K562 (cell line): Measurements from ENCODE around the gene CLEC2D. TPM values are rescaled to one million over a fixed set of nuclear protein-coding genes. Genes with fewer than 3 reads are reported as not detected.

Experiments
- ARID4B ChIP-seq: sonication (generic); formaldehyde crosslinking; IDR thresholded peaks from 2 replicates; pipeline ENCODE4 v1.8.0; 2022; ENCODE audit warnings: mild to moderate bottlenecking, missing genetic modification reagents
- BRD9 ChIP-seq: fragments of 450-650 bp; IDR thresholded peaks from 2 replicates; pipeline ENCODE4 v1.6.1; 2018; ENCODE audit warnings: low read depth; ENCODE audit not compliant: partially characterized antibody
- CBFA2T3 ChIP-seq: fragments of 450-650 bp; IDR thresholded peaks from 2 replicates; pipeline ENCODE4 v1.6.1; 2017
- CGGBP1 ChIP-seq: fragments of 250-450 bp; sonication (Bioruptor Pico); IDR thresholded peaks from 2 replicates; pipeline ENCODE4 v1.9.0; 2021; ENCODE audit warnings: mild to moderate bottlenecking
- GTF2B ChIP-seq: IDR thresholded peaks from 2 replicates; pipeline ENCODE4 v1.6.1; 2011; ENCODE audit not compliant: insufficient read length; ENCODE audit errors: extremely low read depth
- HMG20B ChIP-seq: fragments of 250-450 bp; sonication (Bioruptor Pico); IDR thresholded peaks from 2 replicates; pipeline ENCODE4 v1.5.0; 2021; ENCODE audit warnings: mild to moderate bottlenecking
- ILK ChIP-seq: fragments of 450-650 bp; IDR thresholded peaks from 2 replicates; pipeline ENCODE4 v1.6.1; 2016; ENCODE audit warnings: missing genetic modification characterization, low read depth, mild to moderate bottlenecking, missing compliant biosample characterization, moderate library complexity, borderline replicate concordance
- MAFG ChIP-seq: fragments of 450-650 bp; conservative IDR thresholded peaks from 2 replicates; pipeline ENCODE4 v1.6.1; 2016; ENCODE audit warnings: missing genetic modification characterization, missing compliant biosample characterization
- MTA3 ChIP-seq: fragments of 450-650 bp; formaldehyde crosslinking; IDR thresholded peaks from 2 replicates; pipeline ENCODE4 v1.6.1; 2017; ENCODE audit warnings: mild to moderate bottlenecking, borderline replicate concordance
- POLR2G ChIP-seq: fragments of 200-400 bp; formaldehyde crosslinking; IDR thresholded peaks from 2 replicates; pipeline ENCODE4 v1.6.1; 2017; ENCODE audit warnings: low read depth, mild to moderate bottlenecking, antibody characterized with exemption, low read length, moderate library complexity
- SAFB ChIP-seq: fragments of 200-400 bp; formaldehyde crosslinking; IDR thresholded peaks from 2 replicates; pipeline ENCODE4 v1.6.1; 2017; ENCODE audit warnings: low read depth, low read length, borderline replicate concordance
- SMARCA4 ChIP-seq: fragments of 450-650 bp; IDR thresholded peaks from 2 replicates; pipeline ENCODE4 v1.6.1; 2016
- SP2 ChIP-seq: IDR thresholded peaks from 2 replicates; pipeline ENCODE4 v1.6.1; 2011; ENCODE audit warnings: mild to moderate bottlenecking, low read depth, low read length, moderate library complexity; ENCODE audit not compliant: poor library complexity, severe bottlenecking; ENCODE audit errors: extremely low read depth
- ZNF511 ChIP-seq: sonication (generic); formaldehyde crosslinking; IDR thresholded peaks from 2 replicates; pipeline ENCODE4 v1.8.0; 2022; ENCODE audit warnings: mild to moderate bottlenecking, missing genetic modification reagents
- ZSCAN29 ChIP-seq: fragments of 450-650 bp; IDR thresholded peaks from 2 replicates; pipeline ENCODE4 v1.6.1; 2017
- polyA plus RNA-seq, 8 experiments: library from polyadenylated mRNA; depleted of rRNA in 4 of 8; stranded (reverse) in 5 of 8; unstranded in 3 of 8; fragments of >200 nt; fragmentation: Nextera tagmentation in 2 of 8; fragmentation: Illumina TruSeq in 1 of 8; extraction: Ambion mirVana in 2 of 8; extraction: Trizol in 1 of 8; gene quantifications; 2 replicates each; pipeline versions ENCODE4 v1.2.1 to v1.2.3, GENCODE V29; 2011 to 2014; ENCODE audit warnings: inconsistent platforms in 1 of 8, missing spikeins in 1 of 8
- total RNA-seq, 7 experiments: library from RNA; depleted of rRNA in 6 of 7; stranded (reverse); fragments of >200 nt in 6 of 7; fragmentation: Illumina TruSeq in 2 of 7; extraction: Trizol in 2 of 7; gene quantifications; 2 replicates each; pipeline versions ENCODE4 v1.2.1 to v1.2.3, GENCODE V29; 2011 to 2021; ENCODE audit warnings: low replicate concordance in 1 of 7
- TF ChIP-seq, protein P1 (sequence below): conservative IDR thresholded peaks from 2 replicates; pipeline ENCODE4 v1.6.1; 2011; ENCODE audit warnings: low read depth, mild to moderate bottlenecking, low read length; ENCODE audit not compliant: control insufficient read depth
- TF ChIP-seq, protein P2 (sequence below): sonication (generic); formaldehyde crosslinking; IDR thresholded peaks from 2 replicates; pipeline ENCODE4 v1.8.1; 2022; ENCODE audit warnings: missing genetic modification reagents

Gene CLEC2D
- total and polyA plus RNA-seq, 9 of the 15 experiments (the other 6 are each of a cell fraction or from before 2014, with no cell fraction given), result 1.4 to 5.0 (median 2.2) TPM

DNA sequence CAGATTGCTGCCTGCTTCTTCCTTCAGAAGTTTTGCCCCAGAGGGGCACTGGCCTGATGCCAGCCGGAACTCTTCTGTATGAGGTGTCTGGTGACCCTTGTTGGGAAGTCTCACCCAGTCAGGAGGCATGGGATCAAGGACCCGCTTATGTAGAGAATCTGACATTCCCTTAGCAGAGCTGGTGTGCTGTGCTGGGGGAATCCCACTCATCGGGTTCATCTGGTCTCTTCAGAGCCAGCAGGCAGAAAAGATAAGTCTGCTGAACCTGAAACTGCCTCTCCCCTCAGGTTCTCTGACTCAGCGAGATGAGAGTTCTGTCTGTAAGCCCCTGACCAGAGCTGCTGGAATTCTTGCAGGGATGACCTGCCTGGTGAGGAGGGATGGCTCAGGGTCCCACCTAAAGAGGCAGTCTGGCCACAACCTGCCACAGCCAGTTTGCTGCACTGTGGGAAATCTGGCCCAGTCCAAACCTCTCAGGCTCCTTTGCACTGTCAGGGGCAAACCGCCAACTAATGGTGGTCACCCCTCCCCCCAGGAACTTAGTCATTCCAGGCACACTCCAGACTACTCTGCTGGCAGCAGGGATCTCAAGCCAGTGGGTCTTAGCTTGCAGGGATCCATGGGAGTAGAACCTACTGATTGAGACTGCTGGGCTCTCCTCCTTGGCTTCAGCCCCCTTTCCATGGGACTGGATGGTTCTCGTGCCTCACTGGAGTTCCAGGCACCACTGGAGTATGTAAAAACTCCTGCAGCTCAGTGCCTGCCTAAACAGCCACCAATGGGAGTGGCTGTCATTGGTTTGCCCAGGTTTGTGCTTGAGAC, 4.1 kb downstream of the CLEC2D start (continued):
- TF ChIP-seq, protein P1, sequence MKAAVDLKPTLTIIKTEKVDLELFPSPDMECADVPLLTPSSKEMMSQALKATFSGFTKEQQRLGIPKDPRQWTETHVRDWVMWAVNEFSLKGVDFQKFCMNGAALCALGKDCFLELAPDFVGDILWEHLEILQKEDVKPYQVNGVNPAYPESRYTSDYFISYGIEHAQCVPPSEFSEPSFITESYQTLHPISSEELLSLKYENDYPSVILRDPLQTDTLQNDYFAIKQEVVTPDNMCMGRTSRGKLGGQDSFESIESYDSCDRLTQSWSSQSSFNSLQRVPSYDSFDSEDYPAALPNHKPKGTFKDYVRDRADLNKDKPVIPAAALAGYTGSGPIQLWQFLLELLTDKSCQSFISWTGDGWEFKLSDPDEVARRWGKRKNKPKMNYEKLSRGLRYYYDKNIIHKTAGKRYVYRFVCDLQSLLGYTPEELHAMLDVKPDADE, result no peak
- TF ChIP-seq BRD9, result no peak
- peak; percentile 78 for TF ChIP-seq MAFG
- TF ChIP-seq HMG20B (CRISPR knock-in tag), result no peak
- no peak for TF ChIP-seq CGGBP1
- TF ChIP-seq SP2, result no peak
- TF ChIP-seq ILK (tag), result no peak
- TF ChIP-seq ZSCAN29, result no peak
- no peak for TF ChIP-seq ARID4B (CRISPR knock-in tag)
- TF ChIP-seq SAFB, result no peak
- TF ChIP-seq CBFA2T3, result peak; percentile 86
- TF ChIP-seq MTA3, result peak; percentile 30; the same call in 1 of the 2 replicates
- no peak for TF ChIP-seq ZNF511 (CRISPR knock-in tag)
- TF ChIP-seq SMARCA4, result peak; percentile 80
- no peak for TF ChIP-seq GTF2B
- TF ChIP-seq POLR2G, result no peak
- TF ChIP-seq, protein P2, sequence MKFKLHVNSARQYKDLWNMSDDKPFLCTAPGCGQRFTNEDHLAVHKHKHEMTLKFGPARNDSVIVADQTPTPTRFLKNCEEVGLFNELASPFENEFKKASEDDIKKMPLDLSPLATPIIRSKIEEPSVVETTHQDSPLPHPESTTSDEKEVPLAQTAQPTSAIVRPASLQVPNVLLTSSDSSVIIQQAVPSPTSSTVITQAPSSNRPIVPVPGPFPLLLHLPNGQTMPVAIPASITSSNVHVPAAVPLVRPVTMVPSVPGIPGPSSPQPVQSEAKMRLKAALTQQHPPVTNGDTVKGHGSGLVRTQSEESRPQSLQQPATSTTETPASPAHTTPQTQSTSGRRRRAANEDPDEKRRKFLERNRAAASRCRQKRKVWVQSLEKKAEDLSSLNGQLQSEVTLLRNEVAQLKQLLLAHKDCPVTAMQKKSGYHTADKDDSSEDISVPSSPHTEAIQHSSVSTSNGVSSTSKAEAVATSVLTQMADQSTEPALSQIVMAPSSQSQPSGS (CRISPR knock-in tag), result no peak
